ENCODE data around the gene KRTAP5-11.
"Not testable (repeated sequence)": the region's sequence is repeated elsewhere in the genome, so short reads cannot be mapped to it uniquely, and the experiment has no call there.

KRTAP5-11 gene

GRCh38 chr11:71581826-71582225 lies 849 bp downstream of the KRTAP5-11 start:
- Histone ChIP-seq H3K36me3 (ENCODE audit: control insufficient read depth, insufficient read depth, low read length) (no peaks in the 10 kb centered on the region), H3K4me3 (ENCODE audit: low read length) (no peak overlapping the region), H3K27ac (ENCODE audit: low read length) (no peak overlapping the region), H3K27me3 (ENCODE audit: control insufficient read depth, insufficient read depth, low read length) (no peaks in the 10 kb centered on the region), H3K4me1 (ENCODE audit: control insufficient read depth, insufficient read depth, low read length) (0 out of 2 replicates have a peak, but pooled peaks cover 1% of the 10 kb centered on the region), H3K9me3 (ENCODE audit: control insufficient read depth, insufficient read depth, low read length) (no peaks in the 10 kb centered on the region)
- WGBS (ENCODE audit: insufficient coverage, insufficient read length) = no CpG with 5 or more reads among the region's 4 CpGs
- no peak for DNase-seq (ENCODE audit: low read depth, low spot score)

- 0 out of 2 replicates have a peak, but pooled peaks cover 1% of the 10 kb centered on the region for H3K4me1 ChIP-seq (ENCODE audit: control insufficient read depth, insufficient read depth, low read length)
- WGBS (ENCODE audit: insufficient coverage, insufficient read length) = no CpG with 5 or more reads among the region's 8 CpGs
- H3K36me3 ChIP-seq (ENCODE audit: control insufficient read depth, insufficient read depth, low read length) = no peaks in the 10 kb centered on the region
- H3K27me3 ChIP-seq (ENCODE audit: control insufficient read depth, insufficient read depth, low read length) = no peaks in the 10 kb centered on the region
- DNase-seq (ENCODE audit: low read depth, low spot score) = peak; percentile 25
- no peak overlapping the region for H3K4me3 ChIP-seq (ENCODE audit: low read length)
- no peak overlapping the region for H3K27ac ChIP-seq (ENCODE audit: low read length)
- no peaks in the 10 kb centered on the region for H3K9me3 ChIP-seq (ENCODE audit: control insufficient read depth, insufficient read depth, low read length)
Measured at GRCh38 chr11:71580057-71581003, 2.3 kb downstream of the KRTAP5-11 start.

- H3K4me3 ChIP-seq (ENCODE audit: low read length); DNase-seq (ENCODE audit: low read depth, low spot score); H3K36me3 ChIP-seq (ENCODE audit: control insufficient read depth, insufficient read depth, low read length); H3K4me1 ChIP-seq (ENCODE audit: control insufficient read depth, insufficient read depth, low read length); H3K9me3 ChIP-seq (ENCODE audit: control insufficient read depth, insufficient read depth, low read length); H3K27me3 ChIP-seq (ENCODE audit: control insufficient read depth, insufficient read depth, low read length); H3K27ac ChIP-seq (ENCODE audit: low read length): not testable (repeated sequence)
- no CpG with 5 or more reads among the region's 7 CpGs for WGBS (ENCODE audit: insufficient coverage, insufficient read length)
Measured at GRCh38 chr11:71579513-71579912, 3.2 kb downstream of the KRTAP5-11 start.

- H3K27ac ChIP-seq (ENCODE audit: low read length) = no peak overlapping the region
- no peaks in the 10 kb centered on the region for H3K9me3 ChIP-seq (ENCODE audit: control insufficient read depth, insufficient read depth, low read length)
- H3K36me3 ChIP-seq (ENCODE audit: control insufficient read depth, insufficient read depth, low read length) = no peaks in the 10 kb centered on the region
- H3K4me1 ChIP-seq (ENCODE audit: control insufficient read depth, insufficient read depth, low read length) = 0 out of 2 replicates have a peak, but pooled peaks cover 1% of the 10 kb centered on the region
- 100% methylated on average over 6 of the region's 7 CpGs for WGBS (ENCODE audit: insufficient coverage, insufficient read length)
- H3K4me3 ChIP-seq (ENCODE audit: low read length) = no peak overlapping the region
- H3K27me3 ChIP-seq (ENCODE audit: control insufficient read depth, insufficient read depth, low read length) = no peaks in the 10 kb centered on the region
- DNase-seq (ENCODE audit: low read depth, low spot score) = no peak
Measured at GRCh38 chr11:71577469-71578004, 5.1 kb downstream of the KRTAP5-11 start.

DNA sequence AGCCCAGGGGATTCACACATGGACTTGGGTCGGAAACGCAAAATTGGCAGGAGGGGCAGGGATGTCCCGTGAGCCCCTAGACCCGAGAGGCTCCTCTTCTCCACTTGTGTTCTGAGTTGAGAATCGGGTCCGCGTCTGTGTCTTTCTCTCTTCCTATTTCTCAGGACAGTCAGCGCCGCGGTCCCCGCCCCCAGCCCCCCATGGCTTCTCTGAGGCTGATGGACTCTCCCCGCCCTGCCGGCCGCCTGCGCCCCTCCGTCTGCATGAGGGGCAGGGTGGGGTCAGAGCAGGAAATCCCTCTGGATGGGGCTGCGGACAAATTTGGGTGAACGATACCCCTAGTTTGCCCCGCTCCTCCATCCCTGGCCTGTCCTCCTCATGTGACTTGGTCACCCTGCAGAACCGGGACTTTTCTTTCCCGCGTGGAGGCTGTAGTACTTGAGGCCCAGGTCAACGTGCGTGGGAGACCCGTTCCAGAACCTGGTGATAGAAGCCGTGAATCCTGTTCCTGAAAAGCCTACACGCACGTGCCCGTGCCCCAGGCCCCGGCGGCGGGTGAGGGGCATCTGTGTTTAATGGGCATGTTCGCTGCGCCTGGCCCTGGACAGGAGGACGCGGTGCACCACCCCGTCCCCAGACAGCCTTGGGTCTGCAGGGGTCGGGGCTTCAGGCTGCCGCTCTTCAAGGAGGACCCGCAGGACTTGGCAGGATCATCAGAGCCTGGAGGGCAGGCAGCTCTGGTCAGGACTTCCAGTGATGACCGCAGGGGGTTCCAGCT lies 5.8 kb downstream of the KRTAP5-11 start:
- no CpG with 5 or more reads among the region's 41 CpGs for WGBS (ENCODE audit: insufficient coverage, insufficient read length)
- not testable (repeated sequence) for DNase-seq (ENCODE audit: low read depth, low spot score)

GRCh38 chr11:71575723-71576424 lies 6.8 kb downstream of the KRTAP5-11 start:
- Histone ChIP-seq H3K36me3 (ENCODE audit: control insufficient read depth, insufficient read depth, low read length) (no peaks in the 10 kb centered on the region), H3K9me3 (ENCODE audit: control insufficient read depth, insufficient read depth, low read length) (no peaks in the 10 kb centered on the region), H3K27me3 (ENCODE audit: control insufficient read depth, insufficient read depth, low read length) (no peaks in the 10 kb centered on the region), H3K4me3 (ENCODE audit: low read length) (no peak overlapping the region), H3K4me1 (ENCODE audit: control insufficient read depth, insufficient read depth, low read length) (0 out of 2 replicates have a peak, but pooled peaks cover 1% of the 10 kb centered on the region), H3K27ac (ENCODE audit: low read length) (no peak overlapping the region)
- DNase-seq (ENCODE audit: low read depth, low spot score) = no peak
- WGBS (ENCODE audit: insufficient coverage, insufficient read length) = no CpG with 5 or more reads among the region's 4 CpGs

More for the DNA sequence above, 5.8 kb downstream of the KRTAP5-11 start:
- H3K27ac ChIP-seq (ENCODE audit: low read length); H3K36me3 ChIP-seq (ENCODE audit: control insufficient read depth, insufficient read depth, low read length); H3K4me1 ChIP-seq (ENCODE audit: control insufficient read depth, insufficient read depth, low read length); H3K9me3 ChIP-seq (ENCODE audit: control insufficient read depth, insufficient read depth, low read length); H3K4me3 ChIP-seq (ENCODE audit: low read length); H3K27me3 ChIP-seq (ENCODE audit: control insufficient read depth, insufficient read depth, low read length): not testable (repeated sequence)

GRCh38 chr11:71574418-71574817 lies 8.3 kb downstream of the KRTAP5-11 start:
- Histone ChIP-seq H3K27me3 (ENCODE audit: control insufficient read depth, insufficient read depth, low read length) (no peaks in the 10 kb centered on the region), H3K4me1 (ENCODE audit: control insufficient read depth, insufficient read depth, low read length) (0 out of 2 replicates have a peak, but pooled peaks cover 1% of the 10 kb centered on the region), H3K27ac (ENCODE audit: low read length) (no peak overlapping the region), H3K9me3 (ENCODE audit: control insufficient read depth, insufficient read depth, low read length) (no peaks in the 10 kb centered on the region), H3K4me3 (ENCODE audit: low read length) (no peak overlapping the region), H3K36me3 (ENCODE audit: control insufficient read depth, insufficient read depth, low read length) (no peaks in the 10 kb centered on the region)
- WGBS (ENCODE audit: insufficient coverage, insufficient read length) = no CpG with 5 or more reads among the region's 5 CpGs
- no peak for DNase-seq (ENCODE audit: low read depth, low spot score)

- no peak for DNase-seq (ENCODE audit: low read depth, low spot score)
- no peaks in the 10 kb centered on the region for H3K4me1 ChIP-seq (ENCODE audit: control insufficient read depth, insufficient read depth, low read length)
- H3K27ac ChIP-seq (ENCODE audit: low read length) = no peak overlapping the region
- no peaks in the 10 kb centered on the region for H3K27me3 ChIP-seq (ENCODE audit: control insufficient read depth, insufficient read depth, low read length)
- H3K9me3 ChIP-seq (ENCODE audit: control insufficient read depth, insufficient read depth, low read length) = no peaks in the 10 kb centered on the region
- no peak overlapping the region for H3K4me3 ChIP-seq (ENCODE audit: low read length)
- no CpG with 5 or more reads among the region's 11 CpGs for WGBS (ENCODE audit: insufficient coverage, insufficient read length)
- no peaks in the 10 kb centered on the region for H3K36me3 ChIP-seq (ENCODE audit: control insufficient read depth, insufficient read depth, low read length)
Measured at GRCh38 chr11:71572811-71573210, 9.9 kb downstream of the KRTAP5-11 start.

DNA sequence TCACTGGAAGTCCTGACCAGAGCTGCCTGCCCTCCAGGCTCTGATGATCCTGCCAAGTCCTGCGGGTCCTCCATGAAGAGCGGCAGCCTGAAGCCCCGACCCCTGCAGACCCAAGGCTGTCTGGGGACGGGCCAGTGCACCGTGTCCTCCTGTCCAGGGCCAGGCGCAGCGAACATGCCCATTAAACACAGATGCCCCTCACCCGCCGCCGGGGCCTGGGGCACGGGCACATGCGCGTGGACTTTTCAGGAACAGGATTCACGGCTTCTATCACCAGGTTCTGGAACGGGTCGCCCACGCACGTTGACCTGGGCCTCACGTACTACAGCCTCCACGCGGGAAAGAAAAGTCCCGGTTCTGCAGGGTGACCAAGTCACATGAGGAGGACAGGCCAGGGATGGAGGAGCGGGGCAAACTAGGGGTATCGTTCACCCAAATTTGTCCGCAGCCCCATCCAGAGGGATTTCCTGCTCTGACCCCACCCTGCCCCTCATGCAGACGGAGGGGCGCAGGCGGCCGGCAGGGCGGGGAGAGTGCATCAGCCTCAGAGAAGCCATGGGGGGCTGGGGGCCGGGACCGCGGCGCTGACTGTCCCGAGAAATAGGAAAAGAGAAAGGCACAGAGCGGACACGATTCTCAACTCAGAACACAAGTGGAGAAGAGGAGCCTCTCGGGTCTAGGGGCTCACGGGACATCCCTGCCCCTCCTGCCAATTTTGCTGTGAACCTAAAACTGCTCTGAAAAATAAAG lies 11.4 kb downstream of the KRTAP5-11 start:
- H3K4me3 ChIP-seq (ENCODE audit: low read length); DNase-seq (ENCODE audit: low read depth, low spot score); H3K36me3 ChIP-seq (ENCODE audit: control insufficient read depth, insufficient read depth, low read length); H3K27me3 ChIP-seq (ENCODE audit: control insufficient read depth, insufficient read depth, low read length); H3K27ac ChIP-seq (ENCODE audit: low read length); H3K4me1 ChIP-seq (ENCODE audit: control insufficient read depth, insufficient read depth, low read length); H3K9me3 ChIP-seq (ENCODE audit: control insufficient read depth, insufficient read depth, low read length): not testable (repeated sequence)
- no CpG with 5 or more reads among the region's 39 CpGs for WGBS (ENCODE audit: insufficient coverage, insufficient read length)

Measured in iPS DF 6.9 (cell line).